Hematopoietic multipotent progenitor cell treated with erythropoietin and hydrocortisone succinate and interleukin-3 and kit ligand, for 15 days (in vitro differentiated cells): ENCODE measurements around the gene NPIPA1.
"Not testable (repeated sequence)": the region's sequence is repeated elsewhere in the genome, so short reads cannot be mapped to it uniquely, and the experiment has no call there.

Experiments used
- DNase-seq: peaks from one replicate; pipeline ENCODE4 v3.0.0-alpha.2; 2015; ENCODE audit warnings: low spot score

NPIPA1 gene

DNA sequence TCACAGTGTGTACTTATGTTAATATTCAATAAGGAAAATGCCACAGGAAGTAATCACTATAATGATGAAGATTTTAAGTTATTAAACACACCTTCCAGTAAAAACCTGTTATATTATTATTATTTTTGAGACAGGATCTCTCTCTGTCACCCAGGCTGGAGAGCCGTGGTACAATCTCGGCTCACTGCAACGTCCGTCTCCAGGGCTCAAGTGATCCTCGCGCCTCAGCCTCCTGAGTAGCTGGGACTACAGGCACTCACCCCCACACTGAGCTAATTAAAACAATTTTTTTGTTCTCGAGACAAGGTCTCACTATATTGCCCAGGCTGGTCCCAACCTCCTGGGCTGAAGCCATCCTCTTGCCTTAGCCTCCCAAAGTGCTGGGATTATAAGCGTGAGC is 41.0 kb downstream of the NPIPA1 start:
- DNase-seq: not testable (repeated sequence)

GRCh38 chr16:14978908-14979307 is 41.7 kb downstream of the NPIPA1 start:
- not testable (repeated sequence) for DNase-seq

GRCh38 chr16:14981234-14981633 is 44.0 kb downstream of the NPIPA1 start:
- not testable (repeated sequence) for DNase-seq

DNA sequence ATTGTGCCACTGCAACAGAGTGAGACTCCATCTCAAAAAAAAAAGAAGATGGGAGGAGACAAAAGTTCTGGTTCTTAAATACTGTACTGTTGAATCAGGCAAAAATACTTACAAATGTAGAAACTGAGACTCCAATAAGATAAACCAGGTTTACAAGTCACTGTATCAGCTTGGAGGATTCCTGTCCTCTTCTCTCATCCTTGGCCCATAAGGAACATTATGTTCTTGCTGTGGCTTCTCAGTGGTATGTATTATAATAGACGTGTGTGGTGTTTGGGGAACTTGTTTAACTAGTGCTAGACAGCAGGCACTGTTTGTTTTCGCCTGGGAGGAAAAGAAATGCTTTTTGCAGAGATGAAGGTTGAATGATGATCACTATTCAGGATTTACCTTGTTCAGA is 45.3 kb downstream of the NPIPA1 start:
- not testable (repeated sequence) for DNase-seq

DNA sequence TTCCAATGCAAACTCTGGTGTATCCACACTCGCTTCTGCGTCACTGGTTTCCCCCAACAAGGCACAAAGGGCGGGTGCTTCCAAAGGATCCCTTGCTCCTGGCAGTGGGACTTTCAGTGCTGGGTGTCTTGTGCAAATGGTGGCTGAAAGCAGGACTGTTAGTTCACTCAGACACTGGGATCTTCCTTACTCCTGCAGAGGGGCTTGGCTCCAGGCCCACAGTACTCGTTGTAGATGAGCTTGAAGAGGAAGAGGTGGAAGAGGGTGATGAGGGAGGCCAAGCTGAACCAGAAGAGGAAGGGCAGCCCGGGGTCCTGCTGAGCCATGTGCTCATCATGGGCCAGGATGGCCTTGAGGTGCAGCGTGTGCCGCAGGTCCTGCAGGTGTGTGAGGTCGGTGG is 50.8 kb downstream of the NPIPA1 start:
- not testable (repeated sequence) for DNase-seq

DNA sequence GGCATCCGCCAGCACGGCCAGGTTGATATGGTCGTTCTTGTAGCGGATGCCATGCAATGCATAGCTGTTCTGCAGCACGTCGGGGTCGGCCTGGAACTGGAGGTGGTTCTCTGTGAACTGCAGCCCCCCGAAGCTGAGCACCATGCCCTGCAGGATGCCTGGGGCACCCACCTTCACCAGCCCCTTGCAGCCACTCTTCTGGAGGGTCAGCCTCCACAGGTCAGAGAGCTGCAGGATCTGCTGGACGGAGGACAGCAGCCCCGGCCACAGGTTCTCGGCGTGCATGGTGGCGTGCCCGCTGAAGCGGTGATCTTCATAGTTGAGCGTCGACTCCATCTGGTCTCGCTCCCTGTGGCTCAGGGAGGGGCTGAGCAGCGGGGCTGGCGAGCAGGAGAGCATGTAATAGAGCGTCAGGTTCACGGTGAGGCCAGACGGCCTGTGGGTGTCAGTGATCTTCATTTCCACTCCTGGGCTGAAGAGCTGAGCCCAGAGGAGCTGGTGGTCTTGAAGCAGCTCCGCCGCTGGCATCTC is 51.5 kb downstream of the NPIPA1 start:
- not testable (repeated sequence) for DNase-seq

- not testable (repeated sequence) for DNase-seq
Measured at GRCh38 chr16:14989291-14990281, 52.3 kb downstream of the NPIPA1 start.

DNA sequence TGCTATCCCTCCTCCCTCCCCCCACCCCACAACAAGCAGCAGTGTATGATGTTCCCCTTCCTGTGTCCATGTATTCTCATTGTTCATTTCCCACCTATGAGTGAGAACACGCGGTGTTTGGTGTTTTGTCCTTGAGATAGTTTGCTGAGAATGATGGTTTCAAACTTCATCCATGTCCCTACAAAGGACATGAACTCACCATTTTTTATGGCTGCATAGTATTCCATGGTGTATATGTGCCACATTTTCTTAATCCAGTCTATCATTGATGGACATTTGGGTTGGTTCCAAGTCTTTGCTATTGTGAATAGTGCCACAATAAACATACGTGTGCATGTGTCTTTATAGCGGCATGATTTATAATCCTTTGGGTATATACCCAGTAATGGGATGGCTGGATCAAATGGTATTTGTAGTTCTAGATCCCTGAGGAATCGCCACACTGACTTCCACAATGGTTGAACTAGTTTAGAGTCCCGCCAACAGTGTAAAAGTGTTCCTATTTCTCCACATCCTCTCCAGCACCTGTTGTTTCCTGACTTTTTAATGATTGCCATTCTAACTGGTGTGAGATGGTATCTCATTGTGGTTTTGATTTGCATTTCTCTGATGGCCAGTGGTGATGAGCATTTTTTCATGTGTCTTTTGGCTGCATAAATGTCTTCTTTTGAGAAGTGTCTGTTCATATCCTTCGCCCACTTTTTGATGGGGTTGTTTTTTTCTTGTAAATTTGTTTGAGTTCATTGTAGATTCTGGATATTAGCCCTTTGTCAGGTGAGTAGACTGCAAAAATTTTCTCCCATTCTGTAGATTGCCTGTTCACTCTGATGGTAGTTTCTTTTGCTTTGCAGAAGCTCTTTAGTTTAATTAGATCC is 56.3 kb downstream of the NPIPA1 start:
- DNase-seq: not testable (repeated sequence)

DNA sequence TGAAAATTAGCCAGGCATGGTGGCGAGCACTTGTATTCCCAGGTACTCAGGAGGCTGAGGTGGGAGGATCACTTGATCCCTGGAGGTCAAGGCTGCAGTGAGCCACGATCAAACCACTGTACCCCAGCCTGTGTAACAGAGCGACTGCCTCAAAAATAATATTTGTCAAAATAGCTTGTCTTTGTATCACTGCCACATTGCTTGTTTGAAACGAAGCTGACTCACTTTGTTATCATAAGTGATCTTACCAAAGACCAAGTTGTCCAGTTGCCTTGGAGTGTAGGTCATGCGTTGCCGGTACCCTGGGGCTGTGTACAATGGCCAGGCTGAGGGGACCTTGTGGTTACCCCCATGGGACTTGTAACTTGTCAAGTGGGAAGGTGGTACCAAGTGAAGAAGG is 59.5 kb downstream of the NPIPA1 start:
- DNase-seq: not testable (repeated sequence)

- not testable (repeated sequence) for DNase-seq
Measured at GRCh38 chr16:14998300-14998699, 61.1 kb downstream of the NPIPA1 start.

- not testable (repeated sequence) for DNase-seq
Measured at GRCh38 chr16:14999845-15000244, 62.6 kb downstream of the NPIPA1 start.
